Ovary (tissue), 9 donors: ENCODE data around the gene FEM1C. TPM values are rescaled to one million over a fixed set of nuclear protein-coding genes. Genes with fewer than 3 reads are reported as not detected.

ENCODE experiments used
- DNase-seq, 5 donors: peaks; one replicate each; pipeline ENCODE4 v3.0.0-alpha.2; 2019 to 2020
- H3K27ac ChIP-seq, 2 donors: fragments of 200-600 bp; one replicate each; pipeline versions ENCODE4 v1.5.1 to v1.8.0; 2019 to 2022
- H3K27me3 ChIP-seq: fragments of 200-600 bp; one replicate; pipeline ENCODE4 v1.8.0; 2022
- H3K36me3 ChIP-seq: fragments of 200-600 bp; sonication (generic); one replicate; pipeline ENCODE4 v1.5.1; 2019
- H3K4me1 ChIP-seq: one replicate; pipeline ENCODE4 v1.8.1; 2013; ENCODE audit warnings: mild to moderate bottlenecking, moderate library complexity; ENCODE audit not compliant: insufficient read depth
- H3K4me3 ChIP-seq: fragments of 200-600 bp; sonication (generic); one replicate; pipeline ENCODE4 v1.5.1; 2017
- H3K9me3 ChIP-seq, 2 donors: fragments of 200-600 bp in 1 of 2; sonication (generic) in 1 of 2; one replicate each; pipeline versions ENCODE4 v1.5.1 to v1.8.1; 2013 to 2019; ENCODE audit warnings: mild to moderate bottlenecking in 1 of 2, moderate library complexity in 1 of 2
- CTCF ChIP-seq, 3 donors: fragments of 450-650 bp in 2 of 3; fragments of 200-600 bp in 1 of 3; IDR thresholded peaks; one replicate each; pipeline versions ENCODE4 v1.5.1 to v1.8.0; 2016 to 2022; ENCODE audit warnings: antibody characterized with exemption in 3 of 3, mild to moderate bottlenecking in 1 of 3
- EP300 ChIP-seq: sonication (generic); formaldehyde crosslinking; IDR thresholded peaks from one replicate; pipeline ENCODE4 v1.6.1; 2017; ENCODE audit warnings: antibody characterized with exemption
- POLR2A ChIP-seq: fragments of 450-650 bp; IDR thresholded peaks from one replicate; pipeline ENCODE4 v1.6.1; 2017; ENCODE audit warnings: antibody characterized with exemption, mild to moderate bottlenecking, moderate library complexity
- WGBS, 3 donors: extraction: QIAGEN DNeasy Blood & Tissue Kit in 1 of 3; methylation state at CpG; one replicate each; pipeline versions ENCODE4 v1.1.5 to v1.1.7; 2013 to 2017; 5-methylcytosine and 5-hydroxymethylcytosine counted together
- intact Hi-C, 4 donors: fragments of 100-400 bp; cut with DNase I; formaldehyde crosslinking; loops; one replicate each; pipeline versions ENCODE4 v1.11.0 to v1.15.1; 2022 to 2023
- polyA plus RNA-seq, 2 donors: library from polyadenylated mRNA; stranded (reverse); fragments of 200-250 nt in 1 of 2; fragments of 350-450 nt in 1 of 2; fragmentation: Illumina TruSeq in 1 of 2; extraction: RNeasy Lipid Tissue Mini Kit (QIAGEN cat#74804) in 1 of 2; gene quantifications; one replicate each; pipeline ENCODE4 v1.2.3, GENCODE V29; 2013 to 2014
- total RNA-seq, 7 donors: library from RNA; depleted of rRNA in 2 of 7; stranded (reverse); fragments of >200 nt in 2 of 7; fragmentation: NEBNext Ultra II Directional in 3 of 7; extraction: Animal tissue kit (Norgen Biotek cat#: 25700) in 3 of 7; gene quantifications; one replicate each; pipeline versions ENCODE4 v1.1.0 to v1.2.4, GENCODE V29; 2016 to 2023
- donor health status: DM: no; HTN: no; CAD: no; lungs with moderate emphysema.
- donor health status: DM: no; HTN: no; CAD: no.
- donor health status: Bipolar disorder and iron deficiency.
- donor health status: DM: yes; HTN: yes; CAD: no.
- donor health status: DM: no; HTN: no; CAD: no.
- donor health status: DM: yes; HTN: yes; CAD: no.

FEM1C gene
- total and polyA plus RNA-seq, 9 donors = 6.5 to 16.6 (median 14.5) TPM

GRCh38 chr5:115477581-115477980 lies 67.0 kb downstream of the FEM1C start:
- no peaks in the 10 kb centered on the region for H3K27me3 ChIP-seq
- H3K9me3 ChIP-seq = no peaks in the 10 kb centered on the region
- no peaks in the 10 kb centered on the region for H3K36me3 ChIP-seq
- WGBS, 3 donors = 79 to 84% (median 80%) methylated on average over 7 of the region's 7 CpGs
- H3K27ac ChIP-seq = no peak overlapping the region
- intact Hi-C loops = no loop called here
- H3K4me1 ChIP-seq = no peaks in the 10 kb centered on the region
- DNase-seq = no peak
- H3K4me3 ChIP-seq = no peak overlapping the region
- TF ChIP-seq CTCF (IDR thresholded peaks at IDR 0.05) (no peak), POLR2A (no peak), EP300 (no peak)

GRCh38 chr5:115475788-115476187 lies 68.8 kb downstream of the FEM1C start:
- Histone ChIP-seq H3K36me3 (no peaks in the 10 kb centered on the region), H3K27me3 (no peaks in the 10 kb centered on the region), H3K27ac (no peak overlapping the region), H3K4me3 (no peak overlapping the region), H3K9me3 (no peaks in the 10 kb centered on the region), H3K4me1 (no peaks in the 10 kb centered on the region)
- no peak for TF ChIP-seq EP300
- TF ChIP-seq CTCF (IDR thresholded peaks at IDR 0.05) = no peak
- TF ChIP-seq POLR2A = no peak
- no peak for DNase-seq
- intact Hi-C loops = no loop called here

- Histone ChIP-seq H3K27me3 (no peaks in the 10 kb centered on the region), H3K9me3 (no peaks in the 10 kb centered on the region), H3K4me3 (no peak overlapping the region), H3K36me3 (no peaks in the 10 kb centered on the region), H3K4me1 (no peaks in the 10 kb centered on the region), H3K27ac (no peak overlapping the region)
- DNase-seq = no peak
- WGBS, 3 donors = 32 to 39% (median 32%) methylated on average over 6 of the region's 6 CpGs
- no peak for TF ChIP-seq CTCF (IDR thresholded peaks at IDR 0.05)
- no peak for TF ChIP-seq POLR2A
- TF ChIP-seq EP300 = no peak
- intact Hi-C loops = no loop called here
These were observed 72.1 kb downstream of the FEM1C start for GRCh38 chr5:115472271-115473025.

DNA sequence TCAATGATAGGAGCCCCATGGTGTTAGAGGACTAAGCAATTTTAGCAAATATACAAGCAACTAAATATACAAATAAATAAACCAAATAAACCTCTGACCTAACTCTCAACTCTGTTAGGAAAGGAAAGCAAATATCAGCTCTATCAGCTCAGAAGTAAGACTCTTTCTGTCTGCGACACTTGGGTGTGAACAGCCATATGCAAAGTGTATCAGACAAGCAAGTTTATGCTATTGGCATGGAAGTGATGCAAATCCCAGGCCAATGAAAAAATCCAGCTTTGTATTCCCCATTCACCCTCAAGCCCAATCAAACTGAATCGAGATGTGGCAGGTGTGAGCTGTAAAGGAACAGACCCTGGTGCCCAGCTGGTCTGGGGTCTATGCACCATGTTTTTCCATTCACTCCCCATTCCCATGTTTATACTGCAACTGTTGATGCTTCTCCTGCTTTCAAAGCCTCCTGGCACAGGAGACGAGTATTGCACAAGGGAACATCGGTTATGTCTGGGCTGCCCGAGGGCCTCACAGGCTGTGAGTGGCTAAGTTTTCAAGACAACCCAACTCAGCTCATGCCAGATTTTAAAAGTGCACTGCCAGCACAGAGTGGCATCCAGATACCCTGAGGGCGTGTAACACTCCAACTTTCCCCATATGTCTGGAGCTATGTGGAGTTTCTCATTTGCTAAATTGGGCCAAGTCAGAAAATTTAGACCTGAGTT lies 73.1 kb downstream of the FEM1C start:
- Histone ChIP-seq H3K4me3 (no peak overlapping the region), H3K27ac (no peak overlapping the region), H3K36me3 (no peaks in the 10 kb centered on the region), H3K27me3 (no peaks in the 10 kb centered on the region), H3K9me3 (no peaks in the 10 kb centered on the region), H3K4me1 (no peaks in the 10 kb centered on the region)
- no peak for DNase-seq
- intact Hi-C loops = no loop called here
- TF ChIP-seq EP300 (no peak), CTCF (IDR thresholded peaks at IDR 0.05) (no peak), POLR2A (no peak)
- WGBS, 3 donors = 86 to 88% (median 86%) methylated on average over 6 of the region's 6 CpGs
